ENCODE measurements around the gene NMBR.

DNA sequence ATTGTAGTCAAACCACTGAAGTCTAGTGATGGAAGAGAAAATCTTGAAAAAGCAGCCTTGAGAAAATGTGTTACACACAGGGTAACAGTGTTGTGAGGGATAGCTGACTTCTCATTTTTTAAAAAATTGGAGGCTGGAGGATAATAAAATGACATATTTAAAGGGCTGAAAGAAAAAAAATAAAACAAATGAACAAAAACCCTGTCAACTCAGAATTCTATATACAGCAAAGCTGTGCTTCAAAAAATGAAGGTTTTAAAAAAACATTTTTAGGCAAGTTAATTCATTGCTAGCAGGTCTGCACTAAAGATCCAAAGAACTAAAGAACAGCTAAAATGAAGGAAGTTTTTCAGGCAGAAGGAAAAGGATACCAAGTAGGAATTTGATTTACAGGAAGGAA, 31.2 kb upstream of the NMBR start:
- TF ChIP-seq CTCF (IDR thresholded peaks at IDR 0.05) (no peak), POLR2A (IDR thresholded peaks at IDR 0.05) (no peak)

All from uterus (tissue), 2 donors.